Omental fat pad (tissue), 4 donors: Measurements from ENCODE around the gene APOLD1. TPM values are rescaled to one million over a fixed set of nuclear protein-coding genes. Genes with fewer than 3 reads are reported as not detected.

ENCODE experiments used
- ATAC-seq: fragments of 150-250 bp; one replicate; pipeline ENCODE4 v1.9.1; 2016; ENCODE audit warnings: mild to moderate bottlenecking, moderate library complexity; ENCODE audit not compliant: low FRiP score
- DNase-seq: peaks from one replicate; pipeline ENCODE4 v3.0.0-alpha.2; 2019; ENCODE audit warnings: low spot score
- CTCF ChIP-seq, 3 donors: fragments of 450-650 bp; IDR thresholded peaks; one replicate each; pipeline ENCODE4 v1.5.1; 2016 to 2017; ENCODE audit warnings: antibody characterized with exemption in 3 of 3, mild to moderate bottlenecking in 3 of 3, moderate library complexity in 2 of 3
- total RNA-seq, 4 donors: library from RNA; depleted of rRNA; stranded (reverse); fragments of >200 nt; gene quantifications; one replicate each; pipeline ENCODE4 v1.1.0, GENCODE V29; 2016

APOLD1 gene
- total RNA-seq, 4 donors from 2014 or later = 96.4 to 336 (median 119) TPM

- no peak for ATAC-seq
- no peak for TF ChIP-seq CTCF (IDR thresholded peaks at IDR 0.05)
- DNase-seq = no peak
Measured at GRCh38 chr12:12807970-12808702, 22.7 kb downstream of the APOLD1 start.

- TF ChIP-seq CTCF (IDR thresholded peaks at IDR 0.05) = no peak
- no peak for DNase-seq
- ATAC-seq = no peak
Measured at GRCh38 chr12:12810553-12811021, 25.1 kb downstream of the APOLD1 start.

GRCh38 chr12:12811343-12811742, 25.9 kb downstream of the APOLD1 start:
- DNase-seq (no peak), ATAC-seq (no peak)
- TF ChIP-seq CTCF (IDR thresholded peaks at IDR 0.05) = no peak

GRCh38 chr12:12812174-12812573, 26.7 kb downstream of the APOLD1 start:
- no peak for TF ChIP-seq CTCF (IDR thresholded peaks at IDR 0.05)
- DNase-seq = no peak
- ATAC-seq = no peak

- no peak for ATAC-seq
- DNase-seq = no peak
- no peak for TF ChIP-seq CTCF (IDR thresholded peaks at IDR 0.05)
Measured at GRCh38 chr12:12812618-12813119, 27.2 kb downstream of the APOLD1 start.

- TF ChIP-seq CTCF (IDR thresholded peaks at IDR 0.05) = peak in 2 of 3 donors; percentile 47 to 81
- DNase-seq (peak; percentile 98), ATAC-seq (peak; percentile 99)
Measured at GRCh38 chr12:12813120-12814101, 28.0 kb downstream of the APOLD1 start, which contains the start of gene DDX47. TSS of gene DDX47 (plus strand) at chr12:12813346. CDS start at chr12:12813368, 22 bp downstream.
